HEK293 (cell line): ENCODE data around the gene SLC25A30.
A peak's percentile ranks its signal among the peaks of the same experiment; 100 is the strongest.

Experiments
- CTCF ChIA-PET: fragments of 350-600 bp; formaldehyde crosslinking; extraction: SDS; loops from one replicate; lab custom pipeline; 2021; ENCODE audit warnings: antibody characterized with exemption; lab: Yijun Ruan, JAX
- POLR2A ChIA-PET: fragments of 300-600 bp; formaldehyde crosslinking; extraction: SDS; loops from one replicate; lab custom pipeline; 2020; ENCODE audit warnings: antibody characterized with exemption, inconsistent platforms; lab: Yijun Ruan, JAX
- H3K27ac ChIP-seq: fragments of 200-500 bp; sonication (Bioruptor generic); 2 replicates; pipeline ENCODE4 v1.5.1; 2014; ENCODE audit warnings: low read depth, low read length, control low read depth, inconsistent platforms; ENCODE audit errors: extremely low read depth
- H3K36me3 ChIP-seq, 2 experiments: fragments of 200-500 bp in 1 of 2; sonication (Bioruptor generic) in 1 of 2; 1 replicate in 1 of 2; 2 replicates in 1 of 2; pipeline ENCODE4 v1.5.1; 2014 to 2017; ENCODE audit warnings: inconsistent platforms in 2 of 2, low read length in 2 of 2; ENCODE audit not compliant: control insufficient read depth in 2 of 2, insufficient read depth in 1 of 2
- H3K4me1 ChIP-seq: fragments of 200-500 bp; sonication (Bioruptor generic); 2 replicates; pipeline ENCODE4 v1.5.1; 2014; ENCODE audit warnings: mild to moderate bottlenecking, low read length, inconsistent platforms; ENCODE audit not compliant: control insufficient read depth, insufficient read depth
- H3K4me3 ChIP-seq: 2 replicates; pipeline ENCODE4 v1.5.1; 2011; ENCODE audit warnings: low read depth, mild to moderate bottlenecking, control low read depth, low read length, moderate library complexity
- H3K9me3 ChIP-seq: fragments of 200-500 bp; sonication (Bioruptor generic); 2 replicates; pipeline ENCODE4 v1.5.1; 2014; ENCODE audit warnings: low read depth, low read length, inconsistent platforms; ENCODE audit not compliant: control insufficient read depth, insufficient read depth
- KLF17 ChIP-seq: fragments of 450-650 bp; formaldehyde crosslinking; IDR thresholded peaks from 2 replicates; pipeline ENCODE4 v1.5.1; 2016; ENCODE audit warnings: missing biosample characterization, missing genetic modification characterization
- MYNN ChIP-seq: fragments of 450-650 bp; formaldehyde crosslinking; IDR thresholded peaks from 2 replicates; pipeline ENCODE4 v1.5.1; 2016; ENCODE audit warnings: missing biosample characterization, missing genetic modification characterization, borderline replicate concordance
- OSR2 ChIP-seq: fragments of 450-650 bp; formaldehyde crosslinking; IDR thresholded peaks from 2 replicates; pipeline ENCODE4 v1.5.1; 2016; ENCODE audit warnings: missing biosample characterization, missing genetic modification characterization
- PRDM10 ChIP-seq: fragments of 450-650 bp; formaldehyde crosslinking; IDR thresholded peaks from 2 replicates; pipeline ENCODE4 v1.5.1; 2016; ENCODE audit warnings: missing biosample characterization, missing genetic modification characterization
- SP3 ChIP-seq: fragments of 450-650 bp; formaldehyde crosslinking; IDR thresholded peaks from 2 replicates; pipeline ENCODE4 v1.5.1; 2016; ENCODE audit warnings: missing biosample characterization, missing genetic modification characterization
- YY1 ChIP-seq: fragments of 450-650 bp; formaldehyde crosslinking; IDR thresholded peaks from 2 replicates; pipeline ENCODE4 v1.5.1; 2018; ENCODE audit warnings: missing biosample characterization, missing genetic modification characterization
- ZBTB11 ChIP-seq: fragments of 450-650 bp; formaldehyde crosslinking; conservative IDR thresholded peaks from 2 replicates; pipeline ENCODE4 v1.5.1; 2016; ENCODE audit warnings: low read depth, missing biosample characterization, missing genetic modification characterization
- ZNF10 ChIP-seq: fragments of 450-650 bp; formaldehyde crosslinking; IDR thresholded peaks from 2 replicates; pipeline ENCODE4 v1.5.1; 2017; ENCODE audit warnings: missing biosample characterization, missing genetic modification characterization
- ZNF132 ChIP-seq: fragments of 450-650 bp; formaldehyde crosslinking; IDR thresholded peaks from 2 replicates; pipeline ENCODE4 v1.5.1; 2017; ENCODE audit warnings: missing biosample characterization, missing genetic modification characterization, borderline replicate concordance
- ZNF16 ChIP-seq: fragments of 450-650 bp; formaldehyde crosslinking; IDR thresholded peaks from 2 replicates; pipeline ENCODE4 v1.5.1; 2016; ENCODE audit warnings: low read depth, missing biosample characterization, missing genetic modification characterization
- ZNF223 ChIP-seq: fragments of 450-650 bp; formaldehyde crosslinking; IDR thresholded peaks from 2 replicates; pipeline ENCODE4 v1.5.1; 2016; ENCODE audit warnings: missing biosample characterization, missing genetic modification characterization
- ZNF248 ChIP-seq: fragments of 450-650 bp; formaldehyde crosslinking; IDR thresholded peaks from 2 replicates; pipeline ENCODE4 v1.5.1; 2017; ENCODE audit warnings: missing biosample characterization, missing genetic modification characterization
- ZNF341 ChIP-seq: fragments of 450-650 bp; formaldehyde crosslinking; IDR thresholded peaks from 2 replicates; pipeline ENCODE4; 2016; ENCODE audit warnings: low read depth, missing biosample characterization, missing genetic modification characterization
- ZNF561 ChIP-seq: fragments of 450-650 bp; IDR thresholded peaks from 2 replicates; pipeline ENCODE4 v1.5.1; 2018; ENCODE audit warnings: missing biosample characterization, missing genetic modification characterization, borderline replicate concordance
- ZNF654 ChIP-seq: fragments of 450-650 bp; formaldehyde crosslinking; IDR thresholded peaks from 2 replicates; pipeline ENCODE4 v1.5.1; 2016; ENCODE audit warnings: low read depth, missing biosample characterization, missing genetic modification characterization
- ZNF660 ChIP-seq: fragments of 450-650 bp; IDR thresholded peaks from 2 replicates; pipeline ENCODE4 v1.5.1; 2018; ENCODE audit warnings: missing biosample characterization, mild to moderate bottlenecking, missing genetic modification characterization
- ZNF664 ChIP-seq: fragments of 450-650 bp; formaldehyde crosslinking; IDR thresholded peaks from 2 replicates; pipeline ENCODE4 v1.5.1; 2016; ENCODE audit warnings: missing biosample characterization, missing genetic modification characterization
- ZNF701 ChIP-seq: fragments of 450-650 bp; formaldehyde crosslinking; IDR thresholded peaks from 2 replicates; pipeline ENCODE4 v1.5.1; 2016; ENCODE audit warnings: missing biosample characterization, missing genetic modification characterization

Gene SLC25A30

GRCh38 chr13:45369116-45369515, 49.1 kb downstream of the SLC25A30 start:
- Histone ChIP-seq H3K4me1 (peaks cover 5% of the 10 kb centered on the region; the same call in 1 of the 2 replicates), H3K9me3 (no peaks in the 10 kb centered on the region), H3K27ac (no peak overlapping the region), H3K36me3 (peaks cover 0 to 3% of the 10 kb centered on the region in 2 experiments; a peak in 1 of 3 replicates), H3K4me3 (no peak overlapping the region)
- POLR2A ChIA-PET, result no interaction called here
- CTCF ChIA-PET, result interaction anchor here (0.6 to 2.7 kb wide), 4 partner anchors 19 to 92 kb away, joined by 3 to 23 read pairs (median 4); no protein-coding TSS in a partner anchor
- TF ChIP-seq ZNF664, result 0 out of 2 replicates have a peak, but pooled peaks have one; percentile 25
- TF ChIP-seq ZNF132 (tag by site-specific recombination), result no peak

- POLR2A ChIA-PET, result interaction anchor here (1.9 kb wide), 1 partner anchor 27 kb away, joined by 10 read pairs; the partner anchor contains the start of gene TPT1
- CTCF ChIA-PET, result interaction anchor here (0.6 kb wide), 2 partner anchors 18 to 141 kb away, joined by 3 to 4 read pairs; no protein-coding TSS in a partner anchor
- Histone ChIP-seq H3K4me1 (peaks cover 5% of the 10 kb centered on the region; the same call in 1 of the 2 replicates), H3K9me3 (no peaks in the 10 kb centered on the region), H3K27ac (no peak overlapping the region), H3K36me3 (peaks cover 0 to 3% of the 10 kb centered on the region in 2 experiments; a peak in 1 of 3 replicates), H3K4me3 (no peak overlapping the region)
- TF ChIP-seq YY1 (tag by site-specific recombination) (no peak), PRDM10 (tag by site-specific recombination) (peak; percentile 37; the same call in 1 of the 2 replicates)
Measured at GRCh38 chr13:45368571-45368970, 49.6 kb downstream of the SLC25A30 start.

GRCh38 chr13:45368005-45368404, 50.2 kb downstream of the SLC25A30 start:
- Histone ChIP-seq H3K27ac (no peak overlapping the region), H3K4me1 (peaks cover 5% of the 10 kb centered on the region; the same call in 1 of the 2 replicates), H3K36me3 (peaks cover 0 to 3% of the 10 kb centered on the region in 2 experiments; a peak in 1 of 3 replicates), H3K9me3 (no peaks in the 10 kb centered on the region), H3K4me3 (no peak overlapping the region)
- ChIA-PET CTCF (interaction anchor here (0.6 kb wide), 1 partner anchor 141 kb away, joined by 3 read pairs; no protein-coding TSS in a partner anchor), POLR2A (interaction anchor here (1.9 kb wide), 1 partner anchor 27 kb away, joined by 10 read pairs; the partner anchor contains the start of gene TPT1)
- no peak for TF ChIP-seq ZBTB11 (tag by site-specific recombination)
- peak; percentile 70; the same call in 1 of the 2 replicates for TF ChIP-seq ZNF10

GRCh38 chr13:45367358-45367757, 50.8 kb downstream of the SLC25A30 start:
- ChIA-PET POLR2A (interaction anchor here (0.7 to 1.9 kb wide), 2 partner anchors 26 to 173 kb away, joined by 3 to 10 read pairs; partner anchors contain the start of gene TPT1), CTCF (interaction anchor here (0.6 to 0.8 kb wide), 2 partner anchors 26 to 190 kb away, joined by 3 read pairs; no protein-coding TSS in a partner anchor)
- H3K4me1 ChIP-seq, result peaks cover 1% of the 10 kb centered on the region; the same call in 1 of the 2 replicates
- no peak overlapping the region for H3K27ac ChIP-seq
- H3K9me3 ChIP-seq, result no peaks in the 10 kb centered on the region
- H3K36me3 ChIP-seq, result peaks cover 0 to 3% of the 10 kb centered on the region in 2 experiments; a peak in 1 of 3 replicates
- no peak overlapping the region for H3K4me3 ChIP-seq
- TF ChIP-seq ZNF561 (no peak), ZNF223 (tag by site-specific recombination) (no peak), ZNF248 (tag by site-specific recombination) (no peak), ZNF654 (no peak), ZNF701 (no peak), ZNF16 (tag by site-specific recombination) (no peak), OSR2 (tag by site-specific recombination) (peak; percentile 93), ZNF660 (tag by site-specific recombination) (no peak), MYNN (no peak), KLF17 (tag by site-specific recombination) (peak; percentile 82), ZNF341 (no peak), SP3 (tag by site-specific recombination) (peak; percentile 32)
